ENCODE data around the gene VPS13A. TPM values are rescaled to one million over a fixed set of nuclear protein-coding genes. Genes with fewer than 3 reads are reported as not detected.

Gene VPS13A
- total and polyA plus RNA-seq, 9 of the 15 experiments (the other 6 are each of a cell fraction or from before 2014, with no cell fraction given): 5.6 to 29.9 (median 14.7) TPM

- no peak for FAIRE-seq
- no peak for DNase-seq (ENCODE audit: extremely low read depth in 1 of 4, low spot score in 3 of 4)
- Histone ChIP-seq H4K20me1 (replicated peaks; ENCODE audit: control insufficient read depth, insufficient read depth, low read length) (no peaks in the 10 kb centered on the region), H3K79me2 (ENCODE audit: control insufficient read depth, insufficient read depth, low read length) (peaks cover 37% of the 10 kb centered on the region), H3K4me1 (replicated peaks in 1 of 2; ENCODE audit: control insufficient read depth in 2 of 2, insufficient read depth in 2 of 2, low read length in 2 of 2) (peaks cover 5 to 10% of the 10 kb centered on the region in 2 experiments; a peak in 4 of 5 replicates), H3K4me3 (no peak overlapping the region), H3K9ac (ENCODE audit: insufficient read depth in 1 of 2, low read depth in 2 of 2, low read length in 2 of 2) (no peak overlapping the region), H3K36me3 (ENCODE audit: control insufficient read depth, insufficient read depth, low read length) (no peaks in the 10 kb centered on the region), H3K4me2 (ENCODE audit: insufficient read depth, low read length) (no peak overlapping the region), H3K9me1 (ENCODE audit: control insufficient read depth, insufficient read depth, low read length) (no peaks in the 10 kb centered on the region), H3K9me3 (replicated peaks; ENCODE audit: control insufficient read depth, insufficient read depth, low read depth, low read length) (no peaks in the 10 kb centered on the region), H3K27ac (ENCODE audit: extremely low read depth, low read depth, low read length) (no peak overlapping the region), H2AFZ (ENCODE audit: low read depth, low read length) (peak overlapping the region; percentile 17; the same call in 1 of the 2 replicates), H3K27me3 (ENCODE audit: control insufficient read depth in 2 of 2, insufficient read depth in 2 of 2, low read length in 2 of 2) (no peaks in the 10 kb centered on the region)
- POLR2A ChIA-PET: no interaction called here
- intact Hi-C loops (cut with micrococcal nuclease): no loop called here
- WGBS (ENCODE audit: insufficient coverage, low coverage, missing lambda C conversion rate): 70% methylated on average over 4 of the region's 4 CpGs
- in situ Hi-C loops (cut with MboI): no loop called here
- no peak for TF ChIP-seq ZNF561 (CRISPR knock-in tag; conservative IDR thresholded peaks at IDR 0.05)
- no peak for TF ChIP-seq PTBP1 (IDR thresholded peaks at IDR 0.05; ENCODE audit: low read depth, low read length)
- TF ChIP-seq ILF3 (IDR thresholded peaks at IDR 0.05; ENCODE audit: borderline replicate concordance): no peak
- no peak for TF ChIP-seq CHAMP1 (IDR thresholded peaks at IDR 0.05)
- no peak for TF ChIP-seq SMC3 (conservative IDR thresholded peaks at IDR 0.05; ENCODE audit: insufficient read depth, low read depth, low read length)
- TF ChIP-seq BMI1 (IDR thresholded peaks at IDR 0.05; ENCODE audit: low read length): no peak
- no peak for TF ChIP-seq E2F3 (CRISPR knock-in tag; IDR thresholded peaks at IDR 0.05)
- TF ChIP-seq PRPF4 (IDR thresholded peaks at IDR 0.05; ENCODE audit: insufficient read depth, low read depth, low read length, poor library complexity, severe bottlenecking): no peak
- TF ChIP-seq KAT7 (CRISPR knock-in tag; IDR thresholded peaks at IDR 0.05; ENCODE audit: borderline replicate concordance): no peak
- no peak for TF ChIP-seq FUS (optimal IDR thresholded peaks at IDR 0.05; ENCODE audit: low read depth, low read length)
- ATAC-seq: no peak
- CTCF ChIA-PET (ENCODE audit: low intra/inter-chr PET ratio): no interaction called here
- no TSS peak for BruUV-seq (replicated peaks)
Observed at GRCh38 chr9:77176106-77176505, 1.2 kb upstream of the VPS13A start.

Measured in K562 (cell line).